ENCODE measurements around the gene STK16. TPM values are rescaled to one million over a fixed set of nuclear protein-coding genes. Genes with fewer than 3 reads are reported as not detected.

Gene STK16
- total and polyA plus RNA-seq, 2 of the 13 experiments (the other 11 are each of a cell fraction or from before 2014, with no cell fraction given): 28.0 to 50.9 TPM

GRCh38 chr2:219298759-219299371, 53.6 kb downstream of the STK16 start (continued):
- TF ChIP-seq DMTF1 (CRISPR knock-in tag; IDR thresholded peaks at IDR 0.05): peak; percentile 67; the same call in 1 of the 2 replicates
- TF ChIP-seq YY1 (IDR thresholded peaks at IDR 0.05; ENCODE audit: insufficient read depth, insufficient replicate concordance, low read depth, low read length): peak; percentile 56
- TF ChIP-seq NCOA2 (CRISPR knock-in tag; IDR thresholded peaks at IDR 0.05): no peak
- TF ChIP-seq ZNF207 (IDR thresholded peaks at IDR 0.05; ENCODE audit: borderline replicate concordance): no peak
- TF ChIP-seq ZNF550 (CRISPR knock-in tag; IDR thresholded peaks at IDR 0.05; ENCODE audit: borderline replicate concordance): no peak
- no peak for TF ChIP-seq SKI (IDR thresholded peaks at IDR 0.05; ENCODE audit: partially characterized antibody)
- peak; percentile 65; the same call in 1 of the 2 replicates for TF ChIP-seq MTA1 (CRISPR knock-in tag; IDR thresholded peaks at IDR 0.05; ENCODE audit: borderline replicate concordance)
- peak; percentile 50 for TF ChIP-seq ZFY (CRISPR knock-in tag; IDR thresholded peaks at IDR 0.05)
- TF ChIP-seq PHF8 (CRISPR knock-in tag; IDR thresholded peaks at IDR 0.05): peak; percentile 22; the same call in 1 of the 2 replicates
- TF ChIP-seq RXRA (CRISPR knock-in tag; IDR thresholded peaks at IDR 0.05): 0 out of 2 replicates have a peak, but pooled peaks have one; percentile 21
- TF ChIP-seq ZNF703 (CRISPR knock-in tag; IDR thresholded peaks at IDR 0.05; ENCODE audit: borderline replicate concordance): no peak
- TF ChIP-seq ZNF607 (CRISPR knock-in tag; IDR thresholded peaks at IDR 0.05; ENCODE audit: borderline replicate concordance): 0 out of 2 replicates have a peak, but pooled peaks have one; percentile 3
- TF ChIP-seq ZNF337 (CRISPR knock-in tag; IDR thresholded peaks at IDR 0.05; ENCODE audit: borderline replicate concordance, low read depth): 0 out of 2 replicates have a peak, but pooled peaks have one; percentile 29
- TF ChIP-seq ZNF414 (CRISPR knock-in tag; IDR thresholded peaks at IDR 0.05): no peak
- TF ChIP-seq BCLAF1 (IDR thresholded peaks at IDR 0.05): no peak
- no peak for TF ChIP-seq ZNF512B (CRISPR knock-in tag; IDR thresholded peaks at IDR 0.05; ENCODE audit: borderline replicate concordance)
- TF ChIP-seq ESRRA (CRISPR knock-in tag; IDR thresholded peaks at IDR 0.05; ENCODE audit: low read depth): 0 out of 2 replicates have a peak, but pooled peaks have one; percentile 22
- peak; percentile 91; the same call in 1 of the 2 replicates for TF ChIP-seq ZNF274 (CRISPR knock-in tag; IDR thresholded peaks at IDR 0.05)
- TF ChIP-seq ZNF747 (CRISPR knock-in tag; IDR thresholded peaks at IDR 0.05; ENCODE audit: borderline replicate concordance): 0 out of 2 replicates have a peak, but pooled peaks have one; percentile 39
- TF ChIP-seq ZBTB3 (CRISPR knock-in tag; IDR thresholded peaks at IDR 0.05; ENCODE audit: borderline replicate concordance, low read depth): no peak
